ENCODE results near the gene DBNDD2. TPM values are rescaled to one million over a fixed set of nuclear protein-coding genes. Genes with fewer than 3 reads are reported as not detected.
A peak's percentile ranks its signal among the peaks of the same experiment; 100 is the strongest.

The DBNDD2 gene
- total RNA-seq, 1 donor from 2014 or later, result 18.2 TPM

GRCh38 chr20:45363611-45364492, 44.2 kb upstream of the DBNDD2 start:
- FAIRE-seq (no peak), DNase-seq (ENCODE audit: low read depth) (no peak)
- Histone ChIP-seq H3K4me3 (ENCODE audit: low read depth, low read length) (peak overlapping the region; percentile 72), H3K27me3 (ENCODE audit: control insufficient read depth, insufficient read depth, low read length) (no peaks in the 10 kb centered on the region), H3K36me3 (ENCODE audit: control insufficient read depth, insufficient read depth, low read length) (peaks cover 6% of the 10 kb centered on the region)
- TF ChIP-seq CTCF (IDR thresholded peaks at IDR 0.05; ENCODE audit: insufficient read depth, low read length, severe bottlenecking), result no peak

- TF ChIP-seq CTCF (IDR thresholded peaks at IDR 0.05; ENCODE audit: insufficient read depth, low read length, severe bottlenecking), result no peak
- Histone ChIP-seq H3K4me3 (ENCODE audit: low read depth, low read length) (no peak overlapping the region), H3K27me3 (ENCODE audit: control insufficient read depth, insufficient read depth, low read length) (no peaks in the 10 kb centered on the region), H3K36me3 (ENCODE audit: control insufficient read depth, insufficient read depth, low read length) (peaks cover 6% of the 10 kb centered on the region)
- DNase-seq (ENCODE audit: low read depth) (no peak), FAIRE-seq (no peak)
Measured at GRCh38 chr20:45365444-45365970, 42.6 kb upstream of the DBNDD2 start.

GRCh38 chr20:45366192-45366591, 41.9 kb upstream of the DBNDD2 start:
- Histone ChIP-seq H3K4me3 (ENCODE audit: low read depth, low read length) (no peak overlapping the region), H3K36me3 (ENCODE audit: control insufficient read depth, insufficient read depth, low read length) (peaks cover 6% of the 10 kb centered on the region), H3K27me3 (ENCODE audit: control insufficient read depth, insufficient read depth, low read length) (no peaks in the 10 kb centered on the region)
- no peak for TF ChIP-seq CTCF (IDR thresholded peaks at IDR 0.05; ENCODE audit: insufficient read depth, low read length, severe bottlenecking)
- DNase-seq (ENCODE audit: low read depth) (no peak), FAIRE-seq (no peak)

- H3K27me3 ChIP-seq (ENCODE audit: control insufficient read depth, insufficient read depth, low read length), result no peaks in the 10 kb centered on the region
- peaks cover 6% of the 10 kb centered on the region for H3K36me3 ChIP-seq (ENCODE audit: control insufficient read depth, insufficient read depth, low read length)
- no peak for DNase-seq (ENCODE audit: low read depth)
- no peak overlapping the region for H3K4me3 ChIP-seq (ENCODE audit: low read depth, low read length)
- FAIRE-seq, result no peak
- TF ChIP-seq CTCF (IDR thresholded peaks at IDR 0.05; ENCODE audit: insufficient read depth, low read length, severe bottlenecking), result no peak
Measured at GRCh38 chr20:45366631-45367030, 41.5 kb upstream of the DBNDD2 start.

- Histone ChIP-seq H3K36me3 (ENCODE audit: control insufficient read depth, insufficient read depth, low read length) (peaks cover 6% of the 10 kb centered on the region), H3K4me3 (ENCODE audit: low read depth, low read length) (no peak overlapping the region), H3K27me3 (ENCODE audit: control insufficient read depth, insufficient read depth, low read length) (no peaks in the 10 kb centered on the region)
- no peak for TF ChIP-seq CTCF (IDR thresholded peaks at IDR 0.05; ENCODE audit: insufficient read depth, low read length, severe bottlenecking)
- no peak for FAIRE-seq
- no peak for DNase-seq (ENCODE audit: low read depth)
Measured at GRCh38 chr20:45367126-45367525, 41.0 kb upstream of the DBNDD2 start.
